KOPT-K1 (cell line): ENCODE results near the gene PDE11A.
"Not testable (repeated sequence)": the region's sequence is repeated elsewhere in the genome, so short reads cannot be mapped to it uniquely, and the experiment has no call there.

Source experiments
- H3K27ac ChIP-seq: fragments of 200-600 bp; sonication (generic); 2 replicates; pipeline ENCODE4 v1.5.1; 2016; ENCODE audit warnings: antibody characterized with exemption, mild to moderate bottlenecking, low read depth, low read length; ENCODE audit not compliant: poor library complexity, severe bottlenecking
- H3K36me3 ChIP-seq: fragments of 200-600 bp; sonication (generic); 2 replicates; pipeline ENCODE4 v1.5.1; 2017; ENCODE audit warnings: antibody characterized with exemption, mild to moderate bottlenecking, low read length, moderate library complexity; ENCODE audit not compliant: insufficient read depth
- H3K9me3 ChIP-seq: fragments of 200-600 bp; sonication (generic); 2 replicates; pipeline ENCODE4 v1.5.1; 2017; ENCODE audit warnings: antibody characterized with exemption, low read length, mild to moderate bottlenecking; ENCODE audit not compliant: insufficient read depth, poor library complexity, severe bottlenecking

The PDE11A gene

DNA sequence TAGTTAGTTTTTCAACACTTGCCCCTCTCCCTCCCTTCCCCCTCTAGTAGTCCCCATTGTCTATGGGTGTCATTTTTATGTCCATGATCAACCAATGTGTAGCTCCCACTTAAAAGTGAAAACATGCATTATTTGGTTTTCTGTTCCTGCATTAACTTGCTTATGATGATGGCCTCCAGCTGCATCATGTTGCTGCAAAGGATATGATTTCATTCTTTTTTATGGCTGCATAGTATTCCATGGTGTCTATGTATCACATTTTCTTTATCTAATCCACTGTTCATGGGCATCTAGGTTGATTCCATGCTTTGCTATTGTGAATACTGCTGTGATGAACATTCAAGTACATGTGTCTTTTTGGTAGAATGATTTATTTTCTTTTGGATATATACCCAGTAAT, 70.5 kb downstream of the PDE11A start:
- Histone ChIP-seq H3K36me3 (no peaks in the 10 kb centered on the region), H3K27ac (no peak overlapping the region), H3K9me3 (no peaks in the 10 kb centered on the region)

DNA sequence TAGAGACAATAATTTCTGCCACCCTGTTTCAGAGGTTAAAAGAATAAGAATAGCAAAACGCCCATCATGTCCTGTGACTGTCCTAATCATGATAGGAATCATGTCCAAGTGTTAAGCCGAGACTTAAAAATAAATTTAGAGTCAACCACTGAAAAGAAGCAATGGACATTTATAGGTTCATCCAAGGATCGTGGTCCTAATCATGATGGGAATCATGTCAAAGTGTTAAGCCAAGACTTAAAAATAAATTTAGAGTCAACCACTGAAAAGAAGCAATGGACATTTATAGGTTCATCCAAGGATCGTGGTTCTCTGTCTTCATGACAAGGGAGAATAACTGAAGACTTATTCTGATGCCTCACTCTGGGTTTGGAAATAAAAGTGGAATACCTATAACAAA, 73.6 kb downstream of the PDE11A start:
- Histone ChIP-seq H3K27ac (no peak overlapping the region), H3K36me3 (no peaks in the 10 kb centered on the region), H3K9me3 (no peaks in the 10 kb centered on the region)

DNA sequence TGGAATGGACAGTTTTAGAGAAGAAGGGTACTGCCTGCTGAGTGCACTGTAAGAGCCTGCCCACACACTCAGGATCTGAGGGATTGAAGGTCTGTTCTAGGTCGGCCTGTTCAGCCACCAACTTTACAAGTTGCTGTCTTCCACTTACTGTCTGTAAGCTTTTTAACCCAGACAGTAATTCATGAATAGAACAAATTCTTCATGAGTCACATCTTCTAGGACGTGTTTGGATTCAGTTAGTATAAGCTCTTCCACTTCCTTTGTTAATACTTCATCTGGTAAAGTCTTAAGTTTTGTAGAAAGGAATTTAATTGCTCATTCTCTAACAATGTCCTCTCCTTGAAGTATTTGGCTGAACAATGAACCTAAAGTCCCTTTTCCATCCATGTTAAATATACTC, 74.6 kb downstream of the PDE11A start:
- Histone ChIP-seq H3K9me3 (no peaks in the 10 kb centered on the region), H3K36me3 (no peaks in the 10 kb centered on the region), H3K27ac (no peak overlapping the region)

DNA sequence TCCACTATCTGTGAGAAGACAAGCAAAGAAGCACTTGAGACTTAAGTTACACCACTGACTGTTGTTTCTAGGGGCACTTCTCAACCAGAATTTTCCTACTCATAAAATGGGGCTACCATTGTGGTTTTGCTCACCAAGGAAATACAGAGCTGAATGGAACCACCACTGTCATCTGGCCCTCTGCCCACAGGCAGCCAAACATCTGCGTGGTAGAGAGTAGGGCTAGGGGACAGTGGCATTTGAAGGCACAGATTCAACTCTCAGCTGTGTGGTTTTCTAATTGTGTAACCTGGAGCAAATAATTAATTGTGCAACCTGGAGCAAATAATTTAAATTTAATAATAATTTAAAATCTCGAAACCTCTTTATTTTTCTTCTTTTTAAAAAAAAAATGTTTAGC, 79.6 kb downstream of the PDE11A start:
- Histone ChIP-seq H3K9me3 (no peaks in the 10 kb centered on the region), H3K27ac (no peak overlapping the region), H3K36me3 (no peaks in the 10 kb centered on the region)

DNA sequence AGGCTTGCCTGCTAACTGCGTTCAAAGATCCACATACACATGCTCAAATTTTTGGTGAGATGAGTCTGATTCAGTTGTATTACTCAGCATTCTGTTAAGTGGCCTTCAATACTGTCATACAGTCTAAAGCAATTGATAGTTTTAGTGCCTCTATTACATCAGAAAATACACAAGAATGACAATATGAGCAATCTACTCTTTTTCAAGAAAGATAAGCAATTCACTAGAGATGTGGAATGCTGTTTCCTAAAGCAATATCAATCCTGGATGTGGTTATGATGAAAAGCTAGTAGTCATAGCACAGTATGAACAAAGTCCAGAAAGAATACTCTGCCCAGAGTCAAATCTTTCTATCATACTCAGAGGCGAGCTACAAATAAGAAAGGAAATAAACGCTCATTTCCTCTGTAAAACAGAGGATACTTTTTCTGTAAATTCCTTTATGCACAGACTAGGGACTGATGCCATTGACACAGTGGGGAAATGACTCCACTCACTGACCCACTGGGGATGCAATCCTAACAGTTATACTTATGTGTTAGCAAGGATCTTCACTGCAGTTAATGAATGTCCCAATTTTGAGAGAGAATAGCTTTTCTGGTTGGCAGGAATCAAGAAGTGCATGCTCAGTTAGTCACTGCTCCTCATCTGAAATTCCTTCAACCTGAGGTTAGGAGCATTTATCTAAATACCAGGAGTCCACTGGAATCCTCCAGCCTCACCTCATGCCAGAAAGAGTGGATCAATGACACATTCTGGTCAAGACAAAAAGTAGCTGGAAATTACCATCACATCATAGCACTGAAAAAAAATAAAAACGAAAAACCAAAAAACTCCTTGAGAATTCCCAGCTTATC, 83.3 kb downstream of the PDE11A start:
- Histone ChIP-seq H3K36me3 (no peaks in the 10 kb centered on the region), H3K27ac (no peak overlapping the region), H3K9me3 (no peaks in the 10 kb centered on the region)

DNA sequence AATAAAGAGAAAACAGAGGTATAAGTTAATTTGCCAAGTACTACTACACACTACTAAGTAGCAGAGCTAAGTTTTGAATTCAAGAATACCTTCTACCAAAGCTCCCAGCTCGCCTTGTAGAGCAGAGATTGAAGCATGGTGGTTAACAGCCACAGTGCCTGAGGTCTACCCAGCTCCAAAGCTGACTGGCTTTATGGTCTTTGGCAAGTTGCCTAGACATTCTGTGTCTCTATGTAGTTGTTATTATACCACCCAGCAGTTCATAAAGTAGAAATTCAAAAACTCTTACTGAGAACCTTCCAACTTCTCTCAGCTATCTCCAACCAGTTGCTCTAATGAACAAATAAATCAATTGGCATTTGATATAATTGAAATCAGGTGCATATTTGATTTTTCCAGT, 87.8 kb downstream of the PDE11A start:
- no peak overlapping the region for H3K27ac ChIP-seq
- no peaks in the 10 kb centered on the region for H3K36me3 ChIP-seq

DNA sequence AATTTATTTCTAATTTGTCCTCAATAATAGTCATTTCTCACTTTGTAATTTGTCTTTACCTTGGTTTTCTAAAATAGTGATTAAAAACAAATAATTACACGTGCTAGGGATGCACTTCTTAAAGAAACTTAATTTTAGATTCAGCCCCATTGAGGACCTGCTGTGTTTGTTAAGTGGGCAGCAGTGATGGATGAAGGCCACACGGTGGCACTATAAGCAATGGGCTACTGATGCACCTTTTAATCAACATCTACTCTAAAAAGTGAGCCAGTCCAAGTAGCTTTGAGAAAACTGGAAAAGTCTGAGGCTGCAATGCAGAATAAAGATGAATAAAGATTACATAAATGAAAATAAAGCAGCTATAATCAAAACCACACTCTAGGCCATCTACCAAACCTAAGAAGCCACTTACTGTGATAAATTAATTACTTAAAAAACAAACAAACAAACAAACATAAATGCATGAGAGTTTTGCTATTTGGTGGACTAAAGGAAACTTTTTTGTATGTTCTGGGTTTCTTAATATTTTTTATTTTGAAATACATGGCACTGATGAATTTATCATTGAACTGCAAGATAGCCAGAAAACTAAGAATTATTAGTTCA, 89.3 kb downstream of the PDE11A start:
- H3K36me3 ChIP-seq: no peaks in the 10 kb centered on the region
- H3K9me3 ChIP-seq: no peaks in the 10 kb centered on the region
- H3K27ac ChIP-seq: no peak overlapping the region

More for the DNA sequence above, 87.8 kb downstream of the PDE11A start:
- no peaks in the 10 kb centered on the region for H3K9me3 ChIP-seq

DNA sequence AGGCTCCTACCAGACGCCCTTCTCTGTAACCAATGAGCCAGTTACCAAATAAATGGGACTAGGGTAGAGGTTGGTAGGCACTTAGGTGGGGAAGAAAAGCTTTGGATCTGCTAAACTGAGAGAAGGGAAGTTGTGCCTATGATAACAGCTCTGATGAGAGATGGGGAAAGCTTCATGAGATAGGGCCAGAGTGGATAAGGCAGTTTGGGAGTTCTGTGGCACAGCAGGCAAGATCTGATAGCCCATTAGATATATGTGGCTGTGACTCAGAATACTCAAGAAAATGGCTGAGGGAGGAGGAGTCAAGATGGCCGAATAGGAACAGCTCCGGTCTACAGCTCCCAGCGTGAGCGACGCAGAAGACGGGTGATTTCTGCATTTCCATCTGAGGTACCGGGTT, 99.8 kb downstream of the PDE11A start:
- Histone ChIP-seq H3K36me3 (no peaks in the 10 kb centered on the region), H3K9me3 (no peaks in the 10 kb centered on the region), H3K27ac (no peak overlapping the region)

DNA sequence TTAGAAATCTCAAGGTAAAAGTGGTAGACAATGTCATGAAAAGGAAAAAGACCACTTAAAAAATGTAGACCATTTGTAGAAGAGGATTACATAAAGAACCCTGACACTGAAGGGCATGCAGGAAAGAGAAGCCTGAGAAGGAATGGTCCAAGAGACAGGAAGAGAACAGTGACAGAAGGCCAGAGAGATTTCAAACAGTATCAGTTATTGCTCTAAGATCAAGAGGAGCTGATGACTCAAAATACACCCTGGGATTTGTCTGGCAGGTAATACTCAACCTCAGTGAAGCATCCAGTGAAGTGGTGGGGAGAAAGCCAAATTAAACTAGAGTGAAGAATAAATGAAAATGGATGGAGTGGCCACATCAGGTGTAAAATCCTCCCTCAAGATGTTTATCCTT, 100.5 kb downstream of the PDE11A start:
- H3K9me3 ChIP-seq: no peaks in the 10 kb centered on the region
- H3K36me3 ChIP-seq: no peaks in the 10 kb centered on the region
- no peak overlapping the region for H3K27ac ChIP-seq

DNA sequence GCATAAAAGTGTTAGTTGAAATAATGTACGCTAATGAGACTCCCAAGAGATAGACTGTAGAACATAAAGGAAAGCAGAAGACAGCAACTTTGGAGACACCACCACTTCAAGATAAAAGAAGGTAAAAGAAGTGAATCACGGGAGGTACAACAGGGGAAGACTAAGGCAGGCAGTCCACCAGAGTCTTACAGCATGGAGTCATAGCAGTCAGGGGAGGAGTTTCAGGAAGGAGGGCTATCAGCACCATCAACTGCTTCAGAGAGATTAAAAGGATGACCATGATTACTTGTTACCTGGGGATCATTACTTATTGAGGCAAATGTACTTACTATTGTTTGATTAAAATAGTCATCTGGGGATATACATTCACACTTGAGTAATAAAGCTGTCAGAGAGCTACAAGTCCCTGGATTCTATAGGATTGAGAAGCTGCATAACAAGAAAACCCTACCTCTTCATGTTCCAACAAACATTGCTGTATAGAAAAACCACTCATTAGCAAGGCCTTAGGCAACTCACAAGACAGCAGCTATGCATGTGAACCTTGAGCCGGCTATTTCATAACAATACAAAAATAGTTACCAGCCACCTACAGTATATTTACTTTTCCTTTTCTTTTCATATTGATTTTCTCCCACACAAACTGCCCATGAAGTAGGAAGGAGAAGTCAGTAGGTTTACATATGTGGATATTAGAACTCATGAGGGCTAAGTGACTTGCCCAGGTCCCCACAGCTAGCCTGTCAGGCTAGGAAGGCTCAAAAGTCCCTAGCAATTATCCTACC, 101.7 kb downstream of the PDE11A start:
- no peaks in the 10 kb centered on the region for H3K9me3 ChIP-seq
- H3K27ac ChIP-seq: no peak overlapping the region
- H3K36me3 ChIP-seq: no peaks in the 10 kb centered on the region

DNA sequence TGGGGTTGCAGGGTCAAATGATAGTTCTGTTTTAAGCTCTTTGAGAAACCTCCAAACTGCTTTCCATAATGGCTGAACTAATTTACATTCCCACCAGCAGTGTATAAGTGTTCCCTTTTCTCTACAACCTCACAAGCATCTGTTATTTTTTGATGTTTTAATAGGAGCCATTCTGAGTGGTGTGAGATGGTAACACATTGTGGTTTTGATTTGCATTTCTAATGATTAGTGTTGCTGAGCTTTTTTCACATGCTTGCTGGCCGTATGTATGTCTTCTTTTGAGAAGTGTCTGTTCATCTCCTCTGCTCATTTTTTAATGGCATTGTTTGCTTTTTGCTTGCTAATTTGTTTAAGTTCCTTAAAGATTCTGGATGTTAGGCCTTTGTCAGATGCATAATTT, 107.7 kb downstream of the PDE11A start:
- Histone ChIP-seq H3K27ac (no peak overlapping the region), H3K9me3 (no peaks in the 10 kb centered on the region), H3K36me3 (no peaks in the 10 kb centered on the region)

DNA sequence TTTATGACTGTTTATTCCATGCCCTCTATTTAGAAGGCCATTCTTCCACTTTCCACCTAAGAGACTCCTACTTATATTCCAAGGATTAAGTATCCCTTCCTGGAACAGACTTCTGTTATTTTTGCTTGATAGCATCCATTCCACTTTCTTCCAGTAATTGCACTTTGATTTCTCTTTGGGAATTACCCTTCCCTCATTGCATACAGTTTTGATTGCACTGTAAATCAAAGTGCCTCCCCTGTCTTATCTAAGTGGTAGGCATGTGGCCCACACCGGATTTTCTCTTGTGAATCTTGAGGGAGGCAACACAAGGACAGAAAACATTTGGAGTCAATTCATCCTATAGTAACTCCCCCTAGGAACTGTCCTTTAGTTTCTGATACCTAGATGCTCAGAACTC, 120.4 kb downstream of the PDE11A start:
- Histone ChIP-seq H3K9me3 (no peaks in the 10 kb centered on the region), H3K27ac (no peak overlapping the region), H3K36me3 (no peaks in the 10 kb centered on the region)

DNA sequence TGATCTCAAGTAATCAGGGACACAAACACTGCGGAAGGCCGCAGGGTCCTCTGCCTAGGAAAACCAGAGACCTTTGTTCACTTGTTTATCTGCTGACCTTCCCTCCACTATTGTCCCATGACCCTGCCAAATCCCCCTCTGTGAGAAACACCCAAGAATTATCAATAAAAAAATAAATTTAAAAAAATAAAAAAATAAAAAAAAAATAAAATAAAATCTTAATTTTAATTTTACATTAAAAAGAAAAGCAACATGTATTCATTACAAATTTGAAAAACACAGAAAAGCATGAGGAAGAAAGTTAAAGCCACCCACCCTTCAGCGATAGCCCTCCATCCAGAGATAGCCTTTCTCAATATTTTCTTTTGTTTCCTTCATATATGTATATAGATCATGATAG, 125.0 kb downstream of the PDE11A start:
- H3K36me3 ChIP-seq, H3K9me3 ChIP-seq, H3K27ac ChIP-seq: not testable (repeated sequence)

DNA sequence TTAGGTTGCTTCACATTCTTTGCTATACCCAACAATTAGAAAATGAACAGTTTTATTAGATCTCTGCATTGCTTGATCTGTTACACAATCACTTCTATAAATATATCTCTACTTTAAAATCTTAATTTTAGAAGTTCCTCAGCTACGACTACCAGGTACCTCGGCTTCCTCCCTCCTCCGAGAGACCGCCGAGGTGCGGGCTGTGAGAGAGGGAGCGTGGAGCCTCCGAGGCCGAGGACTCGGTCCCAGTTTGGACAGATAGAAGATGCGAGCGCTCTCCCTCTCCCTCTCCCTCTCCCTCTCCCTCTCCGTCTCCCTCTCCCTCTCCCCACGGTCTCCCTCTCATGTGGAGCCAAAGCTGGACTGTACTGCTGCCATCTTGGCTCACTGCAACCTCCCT, 128.0 kb downstream of the PDE11A start:
- not testable (repeated sequence) for H3K9me3 ChIP-seq, H3K27ac ChIP-seq, H3K36me3 ChIP-seq

DNA sequence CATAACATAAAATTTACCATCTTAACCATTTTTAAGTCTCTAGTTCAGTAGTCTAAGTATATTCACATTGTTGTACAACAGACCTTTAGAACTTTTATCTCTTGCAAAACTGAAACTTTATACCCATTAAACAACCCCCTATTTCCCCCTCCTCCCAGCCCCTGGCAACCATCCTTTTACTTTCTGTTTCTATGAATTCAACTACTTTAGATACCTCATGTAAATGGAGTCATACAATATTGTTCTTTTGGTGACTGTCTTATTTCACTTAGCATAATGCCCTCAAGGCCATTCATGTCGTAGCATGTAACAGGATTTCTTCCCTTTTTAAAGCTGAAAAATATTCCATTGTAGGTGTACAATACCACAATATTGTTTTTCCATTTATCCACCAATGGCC, 129.8 kb downstream of the PDE11A start:
- Histone ChIP-seq H3K9me3 (no peaks in the 10 kb centered on the region), H3K36me3 (no peaks in the 10 kb centered on the region), H3K27ac (no peak overlapping the region)
